CD14-positive monocyte (primary cell): ENCODE measurements around the gene UTS2B. TPM values are rescaled to one million over a fixed set of nuclear protein-coding genes. Genes with fewer than 3 reads are reported as not detected.
A peak's percentile ranks its signal among the peaks of the same experiment; 100 is the strongest.
"Not testable (repeated sequence)": the region's sequence is repeated elsewhere in the genome, so short reads cannot be mapped to it uniquely, and the experiment has no call there.

Experiments
- DNase-seq, 3 donors: peaks; one replicate each; pipeline ENCODE4 v3.0.0-alpha.2; 2011 to 2022
- H2AFZ ChIP-seq: 2 replicates; pipeline ENCODE4 v1.6.0; 2012; ENCODE audit warnings: mild to moderate bottlenecking, low read depth, low read length, inconsistent platforms; ENCODE audit not compliant: insufficient read depth, poor library complexity, severe bottlenecking
- H3K27ac ChIP-seq, 2 donors: 1 replicate in 1 of 2; 2 replicates in 1 of 2; pipeline ENCODE4 v1.5.1; 2012 to 2013; ENCODE audit warnings: low read length in 2 of 2, control low read depth in 1 of 2, inconsistent platforms in 1 of 2, low read depth in 1 of 2, mild to moderate bottlenecking in 1 of 2
- H3K27me3 ChIP-seq, 2 donors: one replicate each; pipeline versions ENCODE4 v1.6.0 to v1.6.1; 2011 to 2013; ENCODE audit warnings: low read length in 2 of 2; ENCODE audit not compliant: control insufficient read depth in 2 of 2, insufficient read depth in 2 of 2
- H3K36me3 ChIP-seq, 2 donors: replicated peaks in 1 of 2; 1 replicate in 1 of 2; 2 replicates in 1 of 2; pipeline versions ENCODE4 v1.5.1 to v1.6.1; 2012 to 2013; ENCODE audit warnings: low read length in 2 of 2, control low read depth in 1 of 2, inconsistent platforms in 1 of 2, mild to moderate bottlenecking in 1 of 2; ENCODE audit not compliant: insufficient read depth in 2 of 2, control insufficient read depth in 1 of 2
- H3K4me1 ChIP-seq, 2 donors: 1 replicate in 1 of 2; 2 replicates in 1 of 2; pipeline versions ENCODE4 v1.5.1 to v1.6.1; 2012 to 2013; ENCODE audit warnings: low read length in 2 of 2, control low read depth in 1 of 2, inconsistent platforms in 1 of 2, mild to moderate bottlenecking in 1 of 2, moderate library complexity in 1 of 2; ENCODE audit not compliant: insufficient read depth in 2 of 2, control insufficient read depth in 1 of 2
- H3K4me2 ChIP-seq: replicated peaks from 2 replicates; pipeline ENCODE3; 2012; ENCODE audit warnings: low read length, moderate library complexity, mild to moderate bottlenecking; ENCODE audit not compliant: poor library complexity, severe bottlenecking; ENCODE audit errors: extremely low read depth
- H3K4me3 ChIP-seq, 3 experiments: fragments of 200-600 bp in 1 of 3; sonication (generic) in 1 of 3; replicated peaks in 1 of 3; 1 replicate in 2 of 3; 2 replicates in 1 of 3; pipeline ENCODE4 v1.5.1; 2011 to 2013; ENCODE audit warnings: low read length in 3 of 3, mild to moderate bottlenecking in 3 of 3, control low read depth in 2 of 3, low read depth in 2 of 3, inconsistent platforms in 1 of 3, moderate library complexity in 1 of 3
- H3K79me2 ChIP-seq: 2 replicates; pipeline ENCODE4 v1.6.0; 2012; ENCODE audit warnings: mild to moderate bottlenecking, control low read depth, inconsistent platforms, low read length, moderate library complexity; ENCODE audit not compliant: insufficient read depth
- H3K9ac ChIP-seq: 2 replicates; pipeline ENCODE4 v1.6.0; 2017; ENCODE audit warnings: low read length, mild to moderate bottlenecking; ENCODE audit not compliant: insufficient read depth, poor library complexity, severe bottlenecking
- H3K9me3 ChIP-seq, 2 donors: replicated peaks in 1 of 2; 1 replicate in 1 of 2; 2 replicates in 1 of 2; pipeline versions ENCODE4 v1.5.1 to v1.6.1; 2012 to 2013; ENCODE audit warnings: low read length in 2 of 2, control low read depth in 1 of 2; ENCODE audit not compliant: control insufficient read depth in 1 of 2, insufficient read depth in 1 of 2
- H4K20me1 ChIP-seq: 2 replicates; pipeline ENCODE4 v1.6.0; 2012; ENCODE audit warnings: mild to moderate bottlenecking, low read length, control low read depth, moderate library complexity; ENCODE audit not compliant: insufficient read depth
- H3K27ac Mint-ChIP-seq, 7 donors: one replicate each; pipeline ENCODE4 v1.8.0; 2020; ENCODE audit warnings: mild to moderate bottlenecking in 7 of 7, mixed read lengths in 7 of 7, moderate library complexity in 6 of 7, inconsistent platforms in 2 of 7
- H3K27me3 Mint-ChIP-seq, 3 donors: one replicate each; pipeline ENCODE4 v1.8.0; 2021 to 2022; ENCODE audit warnings: low read depth in 3 of 3, mild to moderate bottlenecking in 3 of 3, mixed read lengths in 3 of 3, moderate library complexity in 3 of 3, inconsistent platforms in 1 of 3
- H3K36me3 Mint-ChIP-seq, 2 donors: one replicate each; pipeline ENCODE4 v1.8.0; 2020; ENCODE audit warnings: mixed read lengths in 2 of 2, inconsistent platforms in 1 of 2, mild to moderate bottlenecking in 1 of 2
- H3K4me1 Mint-ChIP-seq: one replicate; pipeline ENCODE4 v1.8.0; 2020; ENCODE audit warnings: mild to moderate bottlenecking, mixed read lengths
- H3K4me3 Mint-ChIP-seq, 2 donors: one replicate each; pipeline ENCODE4 v1.8.0; 2020; ENCODE audit warnings: mild to moderate bottlenecking in 2 of 2, mixed read lengths in 2 of 2, moderate library complexity in 1 of 2
- H3K9me3 Mint-ChIP-seq, 7 donors: one replicate each; pipeline ENCODE4 v1.8.0; 2020 to 2022; ENCODE audit warnings: mixed read lengths in 7 of 7, mild to moderate bottlenecking in 6 of 7, moderate library complexity in 6 of 7, inconsistent platforms in 2 of 7
- WGBS: methylation state at CpG from one replicate; pipeline ENCODE4 v1.1.5; 2013; ENCODE audit warnings: missing lambda C conversion rate; ENCODE audit not compliant: insufficient coverage; 5-methylcytosine and 5-hydroxymethylcytosine counted together
- intact Hi-C, 2 donors: fragments of 100-400 bp; cut with micrococcal nuclease; formaldehyde crosslinking; loops; one replicate each; pipeline versions ENCODE4 v1.15.0 to v1.15.1; 2023
- polyA plus RNA-seq, 3 donors: library from polyadenylated mRNA; depleted of rRNA in 1 of 3; unstranded in 2 of 3; stranded (reverse) in 1 of 3; fragments of 300-500 nt in 2 of 3; fragments of >200 nt in 1 of 3; fragmentation: Illumina TruSeq in 2 of 3; gene quantifications; 1 replicate in 2 of 3; 2 replicates in 1 of 3; pipeline ENCODE4 v1.2.3, GENCODE V29; 2012 to 2021
- TF ChIP-seq, protein P1 (sequence below): fragments of 200-600 bp; IDR thresholded peaks from one replicate; pipeline ENCODE4 v1.8.0; 2022; ENCODE audit warnings: antibody characterized with exemption, mild to moderate bottlenecking

Gene UTS2B
- polyA plus RNA-seq, 3 donors = not detected

DNA sequence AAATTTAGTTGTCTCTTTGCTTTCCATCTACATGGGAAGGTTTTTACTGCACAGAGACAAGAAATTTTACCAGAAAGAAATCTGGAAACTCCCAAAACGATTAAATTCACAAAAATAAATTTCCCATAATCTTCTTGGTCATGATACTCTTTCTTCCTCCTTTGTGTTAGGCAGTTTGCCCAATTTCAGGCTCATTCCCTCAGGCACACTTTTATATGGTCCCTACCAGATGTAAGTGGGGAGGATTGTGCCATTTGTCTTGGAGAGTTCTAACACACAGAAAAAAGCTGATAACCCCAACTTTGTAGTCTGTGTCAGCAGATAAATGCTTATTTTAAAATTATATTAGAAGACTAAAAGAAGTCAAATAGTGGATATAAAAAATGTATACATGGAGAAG is 50.2 kb downstream of the UTS2B start:
- Histone ChIP-seq H3K9ac (no peak overlapping the region), H3K9me3 (no peaks in the 10 kb centered on the region), H3K79me2 (no peaks in the 10 kb centered on the region), H3K4me2 (no peak overlapping the region), H2AFZ (no peak overlapping the region), H3K27me3 (no peaks in the 10 kb centered on the region), H3K36me3 (no peaks in the 10 kb centered on the region), H3K4me1 (no peaks in the 10 kb centered on the region), H3K4me3 (no peak overlapping the region), H4K20me1 (no peaks in the 10 kb centered on the region), H3K27ac (no peak overlapping the region)
- 63% methylated on average over 1 of the region's 1 CpG for WGBS
- Mint-ChIP-seq H3K27ac (no peak overlapping the region), H3K4me1 (peaks cover 2% of the 10 kb centered on the region), H3K27me3 (peaks cover 0 to 2% (median 0%) of the 10 kb centered on the region in 3 donors), H3K4me3 (no peak overlapping the region), H3K9me3 (peaks cover 0 to 2% (median 0%) of the 10 kb centered on the region in 7 donors), H3K36me3 (no peaks in the 10 kb centered on the region)
- no peak for DNase-seq
- intact Hi-C loops = no loop called here
- TF ChIP-seq, protein P1, sequence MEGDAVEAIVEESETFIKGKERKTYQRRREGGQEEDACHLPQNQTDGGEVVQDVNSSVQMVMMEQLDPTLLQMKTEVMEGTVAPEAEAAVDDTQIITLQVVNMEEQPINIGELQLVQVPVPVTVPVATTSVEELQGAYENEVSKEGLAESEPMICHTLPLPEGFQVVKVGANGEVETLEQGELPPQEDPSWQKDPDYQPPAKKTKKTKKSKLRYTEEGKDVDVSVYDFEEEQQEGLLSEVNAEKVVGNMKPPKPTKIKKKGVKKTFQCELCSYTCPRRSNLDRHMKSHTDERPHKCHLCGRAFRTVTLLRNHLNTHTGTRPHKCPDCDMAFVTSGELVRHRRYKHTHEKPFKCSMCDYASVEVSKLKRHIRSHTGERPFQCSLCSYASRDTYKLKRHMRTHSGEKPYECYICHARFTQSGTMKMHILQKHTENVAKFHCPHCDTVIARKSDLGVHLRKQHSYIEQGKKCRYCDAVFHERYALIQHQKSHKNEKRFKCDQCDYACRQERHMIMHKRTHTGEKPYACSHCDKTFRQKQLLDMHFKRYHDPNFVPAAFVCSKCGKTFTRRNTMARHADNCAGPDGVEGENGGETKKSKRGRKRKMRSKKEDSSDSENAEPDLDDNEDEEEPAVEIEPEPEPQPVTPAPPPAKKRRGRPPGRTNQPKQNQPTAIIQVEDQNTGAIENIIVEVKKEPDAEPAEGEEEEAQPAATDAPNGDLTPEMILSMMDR = no peak

DNA sequence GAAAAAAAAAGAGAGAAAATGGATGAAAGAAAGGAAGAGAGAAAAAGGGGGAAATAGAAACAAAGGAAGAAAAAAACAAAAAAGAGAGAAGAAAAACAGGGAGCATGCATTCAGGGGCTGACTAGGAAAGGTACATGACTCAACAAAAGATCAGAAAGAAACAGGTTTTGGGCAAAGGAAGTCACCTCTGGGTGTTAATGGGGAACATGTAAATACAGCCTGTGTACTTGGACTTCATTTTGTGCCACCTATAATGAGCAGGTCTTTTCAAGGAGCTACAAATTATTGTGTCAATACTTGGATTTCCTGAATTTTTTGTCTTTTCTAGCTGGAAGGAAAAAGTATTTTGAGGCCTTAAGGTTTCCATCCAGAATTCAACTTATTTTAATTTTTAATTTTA is 54.6 kb downstream of the UTS2B start:
- Histone ChIP-seq H3K36me3 (no peaks in the 10 kb centered on the region), H3K9ac (no peak overlapping the region), H3K4me2 (no peak overlapping the region), H3K27me3 (no peaks in the 10 kb centered on the region), H3K9me3 (no peaks in the 10 kb centered on the region), H3K79me2 (no peaks in the 10 kb centered on the region), H3K27ac (no peak overlapping the region), H2AFZ (no peak overlapping the region), H4K20me1 (no peaks in the 10 kb centered on the region), H3K4me1 (no peaks in the 10 kb centered on the region), H3K4me3 (no peak overlapping the region)
- DNase-seq = no peak
- no peak overlapping the region for H3K4me3 Mint-ChIP-seq
- TF ChIP-seq, protein P1 = no peak
- H3K4me1 Mint-ChIP-seq = no peaks in the 10 kb centered on the region
- H3K36me3 Mint-ChIP-seq = no peaks in the 10 kb centered on the region
- peak overlapping the region in 1 of 7 donors; percentile 45 for H3K27ac Mint-ChIP-seq
- intact Hi-C loops = no loop called here
- H3K27me3 Mint-ChIP-seq = peaks cover 2 to 4% (median 2%) of the 10 kb centered on the region in 3 donors
- H3K9me3 Mint-ChIP-seq = peaks cover 0 to 14% (median 0%) of the 10 kb centered on the region in 7 donors

DNA sequence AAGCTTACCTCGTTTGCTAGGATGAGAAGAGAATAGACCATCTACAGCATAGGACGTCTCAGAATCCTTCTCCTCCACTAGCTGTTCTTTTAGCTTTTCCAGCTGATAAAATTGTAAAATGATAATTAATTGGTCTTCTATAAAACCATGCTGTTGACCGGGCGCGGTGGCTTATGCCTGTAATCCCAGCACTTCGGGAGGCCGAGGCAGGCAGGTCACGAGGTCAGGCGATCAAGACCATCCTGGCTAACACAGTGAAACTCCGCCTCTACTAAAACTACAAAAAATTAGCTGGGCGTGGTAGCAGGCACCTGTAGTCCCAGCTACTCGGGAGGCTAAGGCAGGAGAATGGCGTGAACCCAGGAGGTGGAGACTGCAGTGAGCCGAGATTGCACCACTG is 55.1 kb downstream of the UTS2B start:
- H3K4me3 Mint-ChIP-seq, H2AFZ ChIP-seq, H3K27me3 ChIP-seq, H3K4me1 Mint-ChIP-seq, H3K79me2 ChIP-seq, DNase-seq, H3K36me3 Mint-ChIP-seq, H4K20me1 ChIP-seq, H3K36me3 ChIP-seq, H3K27ac Mint-ChIP-seq, H3K9me3 ChIP-seq, H3K9ac ChIP-seq, intact Hi-C loops, H3K27ac ChIP-seq, H3K27me3 Mint-ChIP-seq, H3K4me2 ChIP-seq, H3K4me3 ChIP-seq, H3K4me1 ChIP-seq: not testable (repeated sequence)
- WGBS = 98% methylated on average over 7 of the region's 14 CpGs
- peaks cover 0 to 14% (median 0%) of the 10 kb centered on the region in 7 donors for H3K9me3 Mint-ChIP-seq
